Stimulated activated CD8-positive, alpha-beta memory T cell treated with anti-CD3 and anti-CD28 coated beads, Interleukin-15, amount 100 ng/mL, for 48 hours (primary cell): ENCODE results near the gene NSMCE1.

Experiments used
- DNase-seq, 2 donors: peaks; one replicate each; pipeline ENCODE4 v3.0.0-alpha.2; 2020; ENCODE audit warnings: low read depth in 2 of 2

The NSMCE1 gene

GRCh38 chr16:27244363-27244755 lies 24.2 kb downstream of the NSMCE1 start:
- DNase-seq = no peak

- DNase-seq = no peak
Observed at GRCh38 chr16:27243725-27244362, 24.7 kb downstream of the NSMCE1 start.

DNA sequence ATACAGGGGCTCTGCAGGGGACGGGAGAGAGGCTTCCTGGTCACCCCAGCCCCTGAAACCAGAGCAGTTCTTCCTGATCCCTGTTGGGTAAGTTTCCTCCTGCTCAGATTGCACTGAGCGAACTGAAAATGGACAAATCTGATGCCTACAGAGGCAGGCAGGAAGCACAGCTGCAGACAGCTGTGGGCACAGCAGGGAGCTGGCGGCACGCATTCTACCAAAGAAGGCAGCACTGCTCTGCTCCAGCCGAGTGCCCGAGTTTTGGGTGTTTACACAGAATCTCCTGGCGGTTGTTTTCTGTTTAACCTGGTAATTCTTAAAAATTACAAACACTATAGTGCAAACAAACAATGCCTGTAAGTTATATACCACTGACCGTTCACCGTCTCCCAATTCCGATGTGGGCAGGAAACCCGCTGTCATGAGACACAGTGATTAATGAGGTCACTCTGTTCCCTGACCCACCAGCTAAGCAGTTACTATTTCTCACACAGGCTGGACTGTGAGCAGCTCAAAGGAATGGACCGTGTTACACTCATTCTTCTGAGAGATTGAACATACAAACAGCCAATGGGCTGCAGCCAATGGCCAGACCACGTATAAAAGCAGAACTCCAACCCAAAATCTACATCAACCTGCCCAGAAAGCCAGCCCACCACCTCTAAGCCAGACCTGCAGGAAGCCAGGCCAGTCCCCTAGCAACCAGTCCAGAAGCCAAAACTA lies 25.5 kb downstream of the NSMCE1 start:
- DNase-seq = no peak

DNA sequence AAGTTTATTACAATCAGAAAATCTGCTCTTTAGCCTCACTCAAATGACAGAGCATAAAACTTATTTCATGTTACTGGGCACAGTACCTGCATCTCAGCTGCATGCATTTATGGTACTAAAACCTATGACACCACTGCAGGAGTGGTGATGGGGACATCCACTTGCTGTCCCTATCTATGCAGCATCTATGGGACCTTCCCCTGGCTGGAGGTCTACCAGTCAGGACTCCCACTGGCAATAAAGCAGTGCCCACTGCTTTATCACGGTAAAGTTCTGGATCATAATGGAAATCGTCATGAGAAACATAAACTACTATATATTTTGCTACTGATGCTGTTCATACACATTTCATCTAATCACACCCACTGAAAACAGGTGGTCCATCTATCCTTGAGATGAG lies 26.2 kb downstream of the NSMCE1 start:
- no peak for DNase-seq

DNA sequence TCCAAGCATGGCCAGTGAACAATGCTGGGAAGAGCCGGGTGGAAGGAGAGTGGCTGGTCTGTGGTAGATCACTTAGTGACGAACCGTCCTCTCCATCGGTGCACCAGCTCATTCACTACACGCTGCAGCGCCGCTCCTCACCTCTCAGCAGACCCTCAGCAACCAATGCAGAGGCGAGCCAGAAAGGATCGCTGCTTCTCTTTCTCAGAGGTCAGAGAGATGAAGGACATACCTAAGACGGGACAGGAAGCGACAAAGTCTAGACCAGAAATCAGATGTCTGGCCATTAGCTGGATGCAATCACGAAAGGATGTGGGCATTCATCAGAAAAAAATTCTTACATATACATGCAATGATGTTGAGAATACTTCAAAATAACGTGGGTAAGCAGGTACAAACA lies 26.9 kb downstream of the NSMCE1 start:
- DNase-seq = no peak

DNA sequence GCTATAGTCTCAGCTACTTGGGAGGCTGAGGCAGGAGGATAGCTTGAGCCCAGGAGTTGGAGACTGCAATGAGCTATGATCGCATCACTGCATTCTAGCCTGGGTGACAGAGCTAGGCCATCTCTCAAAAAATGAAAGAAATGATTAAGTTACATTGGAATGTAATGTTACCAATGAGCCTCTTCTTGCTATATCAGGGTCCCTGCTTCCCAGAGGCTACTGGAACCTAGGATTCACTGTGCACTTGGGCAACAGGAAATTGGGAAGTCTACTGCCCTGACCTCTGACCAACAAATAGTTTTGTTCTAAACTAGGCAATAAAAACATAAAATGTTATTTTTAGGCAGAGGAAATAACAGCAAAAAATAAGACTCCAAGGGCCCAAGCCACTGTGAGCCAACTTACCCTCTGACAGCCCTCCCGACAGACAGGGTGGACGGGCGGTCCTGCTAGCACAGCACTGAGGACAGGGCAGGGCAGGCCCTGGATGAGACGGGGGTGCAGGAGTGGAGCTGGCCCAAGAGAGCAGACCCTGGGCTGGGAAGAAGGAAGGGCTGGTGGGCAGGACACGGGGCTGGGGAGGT lies 27.5 kb downstream of the NSMCE1 start:
- DNase-seq = no peak

DNA sequence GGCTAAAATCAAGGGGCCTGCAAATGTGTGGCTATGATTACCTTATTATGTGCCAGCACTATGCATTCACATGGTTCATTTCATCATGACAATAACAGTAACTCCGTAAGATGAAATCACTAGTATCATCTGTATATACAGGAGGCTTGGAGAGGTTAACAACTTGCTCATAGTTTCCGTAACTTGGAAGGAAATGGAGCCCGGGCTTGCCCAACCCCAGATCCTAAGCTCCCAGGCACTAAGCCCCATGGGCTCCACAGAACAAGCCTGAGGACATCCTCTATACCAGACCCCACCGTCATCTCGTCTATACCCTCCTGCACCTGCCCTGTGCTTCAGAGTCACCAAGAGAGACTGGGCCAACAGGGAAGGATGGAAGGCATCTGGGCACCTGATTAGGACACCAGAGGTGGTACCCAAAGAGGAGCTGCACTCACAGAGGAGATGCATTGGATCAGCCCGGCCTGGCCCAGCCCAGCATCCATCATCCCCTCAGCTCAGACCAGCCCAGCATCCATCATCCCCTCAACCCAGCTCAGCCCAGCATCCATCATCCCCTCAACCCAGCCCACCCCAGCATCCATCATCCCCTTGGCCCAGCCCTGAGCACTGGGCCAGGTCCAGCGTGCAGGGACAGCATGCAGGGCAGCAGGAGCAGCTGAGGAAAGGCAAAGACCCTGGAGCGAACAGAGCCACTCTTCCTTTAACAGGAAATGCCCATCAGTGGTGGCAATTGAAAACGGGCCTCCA lies 28.5 kb downstream of the NSMCE1 start:
- no peak for DNase-seq

- no peak for DNase-seq
Observed at GRCh38 chr16:27239026-27239425, 29.5 kb downstream of the NSMCE1 start.

GRCh38 chr16:27238591-27238990 lies 30.0 kb downstream of the NSMCE1 start:
- DNase-seq = no peak

DNA sequence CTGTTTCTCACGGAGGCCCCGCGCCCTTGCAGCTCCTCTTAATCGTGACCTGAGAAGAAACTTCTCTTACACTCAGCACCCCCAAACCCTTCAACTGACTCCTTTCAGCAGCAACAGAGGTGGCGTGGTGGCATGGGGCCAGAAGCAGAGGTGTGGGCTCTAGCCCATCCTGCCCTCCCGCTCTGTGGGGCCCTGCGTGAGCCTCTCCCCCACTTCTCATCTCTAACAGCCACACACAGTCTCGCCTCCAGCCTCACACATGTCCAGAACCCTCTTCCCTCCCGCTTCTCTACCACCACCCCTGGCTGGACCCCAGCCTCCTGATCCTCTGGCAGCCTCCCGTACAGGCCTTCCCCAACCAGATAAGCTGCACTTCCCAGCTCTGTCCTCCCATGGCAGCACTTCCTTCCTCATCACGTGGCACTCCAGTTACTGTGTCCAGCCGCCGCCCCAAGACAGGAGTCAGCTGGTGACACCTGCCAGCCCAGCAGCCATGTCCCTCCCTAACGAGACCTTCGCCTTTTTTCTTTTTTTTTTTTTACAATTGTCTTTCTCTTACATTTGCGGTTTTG lies 30.5 kb downstream of the NSMCE1 start:
- peak in 1 of 2 donors; percentile 46 for DNase-seq

DNA sequence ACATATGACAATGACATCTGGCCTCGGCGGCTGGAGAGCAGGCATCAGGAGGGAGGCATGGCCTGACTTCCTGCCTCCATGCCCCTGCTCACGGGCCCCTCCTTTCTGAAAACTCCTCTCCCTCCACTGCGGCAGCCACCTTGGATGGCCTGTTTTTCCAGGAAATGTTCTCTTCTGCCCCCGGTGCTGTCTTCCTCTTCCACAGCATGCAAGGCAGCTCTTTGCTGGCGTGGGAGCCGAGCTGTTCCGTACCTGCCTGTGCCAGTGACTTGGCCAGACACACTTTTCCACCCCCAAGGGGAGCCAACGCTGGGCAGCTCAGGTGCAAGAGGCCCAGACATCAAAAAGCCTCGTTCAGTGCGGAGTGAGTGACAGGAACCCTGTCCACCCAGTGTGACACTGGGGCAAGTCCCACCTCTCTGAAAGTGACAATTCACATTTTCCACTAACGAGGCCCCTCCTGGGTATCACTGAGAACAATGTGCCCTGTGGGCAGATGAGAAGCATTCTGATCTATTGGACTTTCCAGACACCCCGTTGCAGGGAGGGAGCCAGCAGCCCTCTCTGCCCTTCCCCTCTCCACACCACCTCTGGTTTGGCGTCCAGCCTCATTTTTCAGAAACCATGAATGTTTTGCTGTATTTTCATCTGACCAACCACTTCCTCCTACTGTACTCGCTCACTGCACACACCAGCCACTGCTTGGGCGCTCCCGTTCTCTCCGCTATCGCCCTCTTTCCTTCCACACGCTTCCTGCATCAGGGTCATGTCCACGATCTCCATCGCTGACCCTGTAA lies 31.2 kb downstream of the NSMCE1 start:
- DNase-seq = peak; percentile 77 to 83

- DNase-seq = no peak
Observed at GRCh38 chr16:27236635-27237218, 31.8 kb downstream of the NSMCE1 start.

GRCh38 chr16:27235938-27236245 lies 32.7 kb downstream of the NSMCE1 start:
- no peak for DNase-seq

- peak; percentile 76 to 84 for DNase-seq
Observed at GRCh38 chr16:27235055-27235937, 33.3 kb downstream of the NSMCE1 start.

DNA sequence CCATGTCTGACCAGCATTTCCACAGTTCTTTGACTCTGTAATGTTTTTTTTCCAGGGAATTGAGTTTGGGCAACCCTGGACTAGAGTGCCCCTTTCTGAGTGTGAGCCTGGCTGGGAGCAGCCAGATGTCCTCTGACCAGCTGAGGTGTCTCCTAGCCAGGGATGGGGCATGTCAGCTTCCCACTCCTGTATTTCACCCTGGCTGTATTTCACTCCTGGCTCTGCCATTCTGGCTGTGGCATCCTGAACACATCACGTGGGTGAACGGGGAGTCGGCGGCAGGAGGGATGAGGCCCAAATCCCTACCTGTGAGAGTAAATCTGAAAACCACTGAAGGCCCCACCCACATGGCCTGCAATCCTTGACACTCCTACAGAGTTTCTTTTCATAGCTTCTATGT lies 34.0 kb downstream of the NSMCE1 start:
- DNase-seq = no peak

DNA sequence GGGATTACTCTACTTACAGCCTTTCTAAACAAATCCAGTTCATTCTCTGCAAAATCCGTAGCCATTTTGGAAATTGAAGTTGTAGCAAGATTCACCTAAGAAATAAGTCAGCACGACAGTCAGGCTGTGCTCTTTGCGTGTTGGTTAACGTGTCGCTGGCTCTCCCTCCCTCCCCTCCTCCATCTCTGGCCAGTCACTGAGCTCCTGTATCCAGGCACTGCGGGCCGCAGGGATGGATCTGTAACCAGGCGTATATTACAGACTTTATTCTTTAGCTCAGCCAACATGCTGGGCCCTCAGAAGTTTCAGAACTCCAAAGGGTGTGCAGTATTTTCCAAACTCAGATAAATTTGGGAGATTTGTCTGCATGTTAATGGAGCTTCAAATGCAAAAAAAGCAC lies 34.4 kb downstream of the NSMCE1 start:
- DNase-seq = no peak

- DNase-seq = no peak
Observed at GRCh38 chr16:27233731-27234130, 34.8 kb downstream of the NSMCE1 start.

GRCh38 chr16:27232901-27233625 lies 35.5 kb downstream of the NSMCE1 start:
- DNase-seq = no peak
